H1 (cell line): Measurements from ENCODE around the gene TMEM25. TPM values are rescaled to one million over a fixed set of nuclear protein-coding genes. Genes with fewer than 3 reads are reported as not detected.

ENCODE experiments used
- CTCF ChIA-PET: fragments of 300-600 bp; sonication (Branson Sonifier 250); formaldehyde crosslinking; loops from one replicate; lab custom pipeline; 2021; ENCODE audit not compliant: partially characterized antibody; lab: Charles Lee
- POLR2A ChIA-PET: fragments of 300-600 bp; sonication (Branson Sonifier 250); formaldehyde crosslinking; loops from one replicate; lab custom pipeline; 2021; ENCODE audit warnings: inconsistent platforms; ENCODE audit not compliant: partially characterized antibody; lab: Charles Lee
- DNase-seq, 2 experiments: peaks; one replicate each; pipeline versions ENCODE4 v3.0.0 to v3.0.0-alpha.2; 2010 to 2022; ENCODE audit warnings: low spot score in 2 of 2, low read depth in 1 of 2, mixed read lengths in 1 of 2
- FAIRE-seq: peaks from 2 replicates; lab custom pipeline; 2011; peaks lifted over from hg19 to GRCh38; lab: Jason Lieb, UNC
- H2AFZ ChIP-seq: 2 replicates; pipeline ENCODE4 v1.8.1; 2012; ENCODE audit warnings: low read length, inconsistent platforms
- H2AK5ac ChIP-seq: 2 replicates; pipeline ENCODE4 v1.6.1; 2013; ENCODE audit warnings: low read depth, low read length
- H2BK120ac ChIP-seq: replicated peaks from 2 replicates; pipeline ENCODE3; 2013; ENCODE audit warnings: low read depth, low read length, inconsistent platforms
- H2BK12ac ChIP-seq: 2 replicates; pipeline ENCODE4 v1.6.1; 2013; ENCODE audit warnings: low read depth, low read length
- H2BK15ac ChIP-seq: 2 replicates; pipeline ENCODE4 v1.6.1; 2013; ENCODE audit warnings: low read length
- H2BK20ac ChIP-seq: 2 replicates; pipeline ENCODE4 v1.6.1; 2013; ENCODE audit warnings: low read length
- H2BK5ac ChIP-seq: 2 replicates; pipeline ENCODE4 v1.6.1; 2013; ENCODE audit warnings: low read depth, low read length
- H3K14ac ChIP-seq: 2 replicates; pipeline ENCODE4 v1.6.1; 2013; ENCODE audit warnings: inconsistent platforms; ENCODE audit not compliant: insufficient read length
- H3K18ac ChIP-seq: 2 replicates; pipeline ENCODE4 v1.6.1; 2013; ENCODE audit warnings: low read length; ENCODE audit errors: extremely low read depth
- H3K23ac ChIP-seq: 2 replicates; pipeline ENCODE4 v1.6.1; 2013; ENCODE audit warnings: inconsistent platforms; ENCODE audit not compliant: insufficient read length
- H3K23me2 ChIP-seq: 2 replicates; pipeline ENCODE4 v1.6.1; 2013; ENCODE audit warnings: low read depth, low read length
- H3K27ac ChIP-seq: 2 replicates; pipeline ENCODE4 v1.6.1; 2011; ENCODE audit warnings: low read depth, low read length, inconsistent platforms
- H3K27me3 ChIP-seq, 4 experiments: replicated peaks in 1 of 4; 1 replicate in 1 of 4; 2 replicates in 3 of 4; pipeline versions ENCODE4 v1.6.1 to v1.8.1; 2011 to 2013; ENCODE audit warnings: low read length in 3 of 4, mild to moderate bottlenecking in 3 of 4, inconsistent platforms in 2 of 4, mixed read lengths in 2 of 4, moderate library complexity in 1 of 4; ENCODE audit not compliant: control insufficient read depth in 3 of 4, insufficient read depth in 3 of 4; ENCODE audit errors: extremely low read depth in 1 of 4
- H3K36me3 ChIP-seq, 4 experiments: 2 replicates each; pipeline versions ENCODE4 v1.6.1 to v1.8.1; 2011 to 2013; ENCODE audit warnings: mild to moderate bottlenecking in 4 of 4, low read length in 3 of 4, moderate library complexity in 2 of 4, control low read depth in 1 of 4, inconsistent platforms in 1 of 4; ENCODE audit not compliant: insufficient read depth in 4 of 4, control insufficient read depth in 2 of 4
- H3K4ac ChIP-seq: replicated peaks from 2 replicates; pipeline ENCODE3; 2013; ENCODE audit warnings: low read length, low read depth, mixed read lengths, inconsistent platforms; ENCODE audit not compliant: insufficient read length
- H3K4me1 ChIP-seq, 4 experiments: replicated peaks in 1 of 4; 1 replicate in 1 of 4; 2 replicates in 3 of 4; pipeline versions ENCODE4 v1.6.1 to v1.8.1; 2011 to 2013; ENCODE audit warnings: low read length in 3 of 4, inconsistent platforms in 2 of 4, mixed read lengths in 1 of 4; ENCODE audit not compliant: insufficient read depth in 4 of 4, control insufficient read depth in 3 of 4
- H3K4me2 ChIP-seq, 2 experiments: 2 replicates each; pipeline versions ENCODE4 v1.6.1 to v1.8.1; 2011 to 2013; ENCODE audit warnings: low read depth in 2 of 2, low read length in 2 of 2, control low read depth in 1 of 2, inconsistent platforms in 1 of 2, mild to moderate bottlenecking in 1 of 2; ENCODE audit not compliant: insufficient read depth in 1 of 2
- H3K4me3 ChIP-seq, 4 experiments: fragments of 200-600, 300-600 bp in 1 of 4; sonication (generic), shearing (Covaris generic), sonication (Bioruptor Twin) in 1 of 4; 2 replicates each; pipeline versions ENCODE4 v1.5.1 to v1.8.1; 2011 to 2016; ENCODE audit warnings: low read length in 4 of 4, low read depth in 3 of 4, control low read depth in 2 of 4, inconsistent platforms in 2 of 4, mild to moderate bottlenecking in 2 of 4, mixed read lengths in 1 of 4, moderate library complexity in 1 of 4; ENCODE audit not compliant: insufficient read depth in 2 of 4; ENCODE audit errors: extremely low read depth in 1 of 4
- H3K56ac ChIP-seq: replicated peaks from 2 replicates; pipeline ENCODE3; 2013; ENCODE audit warnings: low read depth, mild to moderate bottlenecking, mixed read lengths, low read length, inconsistent platforms; ENCODE audit not compliant: insufficient read length
- H3K79me1 ChIP-seq: 2 replicates; pipeline ENCODE4 v1.6.1; 2013; ENCODE audit warnings: low read depth, low read length, control low read depth
- H3K79me2 ChIP-seq, 2 experiments: 2 replicates each; pipeline versions ENCODE4 v1.6.1 to v1.8.1; 2012 to 2013; ENCODE audit warnings: low read length in 2 of 2, mild to moderate bottlenecking in 2 of 2, inconsistent platforms in 1 of 2; ENCODE audit not compliant: insufficient read depth in 2 of 2, control insufficient read depth in 1 of 2
- H3K9ac ChIP-seq, 4 experiments: replicated peaks in 1 of 4; 1 replicate in 1 of 4; 2 replicates in 3 of 4; pipeline versions ENCODE4 v1.6.1 to v1.8.1; 2011 to 2013; ENCODE audit warnings: low read depth in 3 of 4, low read length in 3 of 4, control low read depth in 2 of 4, mild to moderate bottlenecking in 2 of 4, moderate library complexity in 2 of 4, inconsistent platforms in 1 of 4; ENCODE audit errors: extremely low read depth in 1 of 4
- H3K9me3 ChIP-seq, 2 experiments: 2 replicates each; pipeline versions ENCODE4 v1.6.1 to v1.8.1; 2012 to 2013; ENCODE audit warnings: mild to moderate bottlenecking in 2 of 2, moderate library complexity in 2 of 2, control low read depth in 1 of 2, inconsistent platforms in 1 of 2, low read depth in 1 of 2, low read length in 1 of 2, mixed read lengths in 1 of 2; ENCODE audit not compliant: insufficient read depth in 2 of 2
- H4K20me1 ChIP-seq, 2 experiments: replicated peaks in 1 of 2; 2 replicates each; pipeline versions ENCODE3 to v1.8.1; 2011 to 2013; ENCODE audit warnings: inconsistent platforms in 2 of 2, low read length in 2 of 2, mild to moderate bottlenecking in 1 of 2; ENCODE audit not compliant: insufficient read depth in 2 of 2, control insufficient read depth in 1 of 2
- H4K5ac ChIP-seq: 2 replicates; pipeline ENCODE4 v1.6.1; 2013; ENCODE audit warnings: low read length, low read depth, mixed read lengths, inconsistent platforms; ENCODE audit not compliant: insufficient read length
- H4K8ac ChIP-seq: 2 replicates; pipeline ENCODE4 v1.8.0; 2013; ENCODE audit warnings: mild to moderate bottlenecking, moderate library complexity, low read length, inconsistent platforms; ENCODE audit not compliant: insufficient read depth; ENCODE audit errors: extremely low read depth
- H4K91ac ChIP-seq: replicated peaks from 2 replicates; pipeline ENCODE3; 2013; ENCODE audit warnings: low read length, mixed read lengths, inconsistent platforms; ENCODE audit not compliant: insufficient read length
- POLR2AphosphoS5 ChIP-seq: IDR thresholded peaks from 2 replicates; pipeline ENCODE4 v1.6.1; 2011; ENCODE audit warnings: low read depth, low read length
- RFX5 ChIP-seq: IDR thresholded peaks from 2 replicates; pipeline ENCODE4 v1.6.1; 2011; ENCODE audit warnings: low read depth, low read length, improper control_type of control experiment, borderline replicate concordance
- WGBS, 2 experiments: shearing (Covaris generic) in 1 of 2; methylation state at CpG; one replicate each; pipeline versions ENCODE4 v1.1.6 to v1.1.7; 2013 to 2015; ENCODE audit warnings: low lambda C conversion rate in 2 of 2, mixed read lengths in 2 of 2, inconsistent platforms in 1 of 2, low coverage in 1 of 2, missing lambda C conversion rate in 1 of 2; ENCODE audit not compliant: insufficient replicate concordance in 2 of 2, insufficient coverage in 1 of 2, insufficient read length in 1 of 2; ENCODE audit errors: extremely low coverage in 1 of 2, missing lambda C conversion rate in 1 of 2; 5-methylcytosine and 5-hydroxymethylcytosine counted together
- polyA plus RNA-seq, 7 experiments: library from polyadenylated mRNA; depleted of rRNA in 3 of 7; stranded (reverse) in 5 of 7; unstranded in 2 of 7; fragments of >200 nt in 5 of 7; fragments of 200-250 nt in 2 of 7; gene quantifications; 1 replicate in 5 of 7; 2 replicates in 1 of 7; 4 replicates in 1 of 7; pipeline versions ENCODE4 v1.2.1 to v1.2.3, GENCODE V29; 2011 to 2013; ENCODE audit warnings: missing spikeins in 2 of 7, mixed read lengths in 2 of 7
- total RNA-seq: library from RNA; stranded (reverse); fragmentation: NEBNext Ultra II Directional; extraction: Animal tissue kit (Norgen Biotek cat#: 25700); gene quantifications from 2 replicates; pipeline ENCODE4 v1.2.1, GENCODE V29; 2021

TMEM25 gene
- total and polyA plus RNA-seq, 2 of the 8 experiments (the other 6 are each of a cell fraction or from before 2014, with no cell fraction given) = 18.3 to 26.8 TPM

GRCh38 chr11:118524757-118525470, 6.1 kb upstream of the TMEM25 start:
- Histone ChIP-seq H3K14ac (no peak overlapping the region), H3K9ac (no peak overlapping the region), H2BK20ac (no peak overlapping the region), H2AFZ (no peak overlapping the region), H2BK120ac (no peak overlapping the region), H3K27me3 (no peaks in the 10 kb centered on the region; a peak in 2 of 7 replicates), H3K18ac (no peak overlapping the region), H2BK15ac (no peak overlapping the region), H3K56ac (no peak overlapping the region), H4K91ac (no peak overlapping the region), H3K4me2 (no peak overlapping the region), H3K9me3 (no peaks in the 10 kb centered on the region), H3K4me1 (peaks cover 0 to 6% (median 2%) of the 10 kb centered on the region in 4 experiments; a peak in 2 of 7 replicates), H2BK5ac (no peak overlapping the region), H3K36me3 (peaks cover 7 to 48% (median 44%) of the 10 kb centered on the region in 4 experiments), H2BK12ac (no peak overlapping the region), H4K8ac (no peak overlapping the region), H3K27ac (no peak overlapping the region), H4K5ac (no peak overlapping the region), H3K23me2 (no peaks in the 10 kb centered on the region), H3K23ac (no peak overlapping the region), H4K20me1 (peaks cover 0 to 7% of the 10 kb centered on the region in 2 experiments)
- CTCF ChIA-PET = interaction anchor here (0.6 to 1.6 kb wide), 2 partner anchors 9 to 37 kb away, joined by 3 to 4 read pairs; no protein-coding TSS in a partner anchor
- DNase-seq (no peak), FAIRE-seq (no peak)
- POLR2A ChIA-PET = interaction anchor here (0.6 kb wide), 1 partner anchor 126 kb away, joined by 4 read pairs; no protein-coding TSS in a partner anchor
- 91% methylated on average over 6 of the region's 6 CpGs; no CpG with 5 or more reads in 1 of the 2 experiments for WGBS, 2 experiments
- TF ChIP-seq RFX5 = no peak
- TF ChIP-seq POLR2AphosphoS5 = 0 out of 2 replicates have a peak, but pooled peaks have one; percentile 45
- TF ChIP-seq, all 59 proteins: peak for 1
- Histone ChIP-seq H3K4me3 (no peak overlapping the region), H3K4ac (no peak overlapping the region), H3K79me1 (no peaks in the 10 kb centered on the region), H2AK5ac (no peak overlapping the region), H3K79me2 (no peaks in the 10 kb centered on the region)
